Neural cell (in vitro differentiated cells): ENCODE data around the gene MYO7B. TPM values are rescaled to one million over a fixed set of nuclear protein-coding genes. Genes with fewer than 3 reads are reported as not detected.

Experiments
- H2AFZ ChIP-seq: fragments of 200-600, 300-800 bp; sonication (generic), shearing (Covaris generic); 2 replicates; pipeline ENCODE4 v1.6.0; 2014; ENCODE audit warnings: low read depth, mild to moderate bottlenecking, antibody characterized with exemption, low read length, moderate library complexity
- H3F3A ChIP-seq: fragments of 200-600 bp; shearing (Covaris generic); 2 replicates; pipeline ENCODE4 v1.6.1; 2016; ENCODE audit warnings: mild to moderate bottlenecking, moderate library complexity, mixed read lengths, antibody characterized with exemption, low read length; ENCODE audit not compliant: insufficient read depth, poor library complexity, severe bottlenecking
- H3K27ac ChIP-seq: fragments of 200-600, 300-800 bp; sonication (generic), shearing (Covaris generic); 2 replicates; pipeline ENCODE4 v1.5.1; 2014; ENCODE audit warnings: mild to moderate bottlenecking, low read length, moderate library complexity
- H3K27me3 ChIP-seq: fragments of 300-800, 200-600 bp; sonication (generic), shearing (Covaris generic); 2 replicates; pipeline ENCODE4 v1.6.0; 2014; ENCODE audit warnings: mild to moderate bottlenecking, low read depth, low read length, moderate library complexity; ENCODE audit not compliant: insufficient read depth
- H3K36me3 ChIP-seq: fragments of 300-800, 200-600 bp; sonication (generic), shearing (Covaris generic); 2 replicates; pipeline ENCODE4 v1.5.1; 2014; ENCODE audit warnings: mild to moderate bottlenecking, antibody characterized with exemption, low read length, moderate library complexity; ENCODE audit not compliant: insufficient read depth
- H3K4me2 ChIP-seq: fragments of 300-800, 200-600 bp; sonication (generic), shearing (Covaris generic); 2 replicates; pipeline ENCODE4 v1.6.0; 2014; ENCODE audit warnings: mild to moderate bottlenecking, low read length
- H3K4me3 ChIP-seq: fragments of 300-800, 200-600 bp; sonication (generic), shearing (Covaris generic); 2 replicates; pipeline ENCODE4 v1.5.1; 2014; ENCODE audit warnings: mild to moderate bottlenecking, low read length, moderate library complexity
- H3K79me2 ChIP-seq: fragments of 200-600 bp; shearing (Covaris generic); replicated peaks from 2 replicates; pipeline ENCODE4 v1.6.0; 2014; ENCODE audit warnings: mild to moderate bottlenecking, low read length, moderate library complexity; ENCODE audit not compliant: insufficient read depth
- H3K9ac ChIP-seq: fragments of 300-800, 200-600 bp; sonication (generic), shearing (Covaris generic); 2 replicates; pipeline ENCODE4 v1.6.1; 2016; ENCODE audit warnings: mild to moderate bottlenecking, low read length, mixed read lengths
- H3K9me2 ChIP-seq: fragments of 200-600 bp; shearing (Covaris generic); 2 replicates; pipeline ENCODE4 v1.6.1; 2016; ENCODE audit warnings: mild to moderate bottlenecking, low read length, mixed read lengths; ENCODE audit not compliant: insufficient read depth
- H3K9me3 ChIP-seq: fragments of 200-600, 300-800 bp; sonication (generic), shearing (Covaris generic); 2 replicates; pipeline ENCODE4 v1.6.1; 2016; ENCODE audit warnings: mild to moderate bottlenecking, mixed run types, low read length, moderate library complexity, mixed read lengths
- H4K20me1 ChIP-seq: fragments of 200-600 bp; shearing (Covaris generic); 2 replicates; pipeline ENCODE4 v1.6.1; 2016; ENCODE audit warnings: mild to moderate bottlenecking, mixed run types; ENCODE audit not compliant: insufficient read depth
- CTCF ChIP-seq: fragments of 450-650 bp; IDR thresholded peaks from 2 replicates; pipeline ENCODE4 v1.5.1; 2014; ENCODE audit warnings: antibody characterized with exemption, mild to moderate bottlenecking, moderate library complexity; ENCODE audit not compliant: poor library complexity, severe bottlenecking
- EP300 ChIP-seq: fragments of 450-650 bp; conservative IDR thresholded peaks from 2 replicates; pipeline ENCODE4 v1.6.1; 2014; ENCODE audit warnings: antibody characterized with exemption, mild to moderate bottlenecking, moderate library complexity; ENCODE audit not compliant: poor library complexity, severe bottlenecking
- EZH2 ChIP-seq: fragments of 200-600, 300-800 bp; shearing (Covaris generic), sonication (generic); IDR thresholded peaks from 2 replicates; pipeline ENCODE4 v1.6.1; 2014; ENCODE audit warnings: antibody characterized with exemption, low read length, borderline replicate concordance, mild to moderate bottlenecking; ENCODE audit not compliant: insufficient read depth, poor library complexity, severe bottlenecking
- MXI1 ChIP-seq: fragments of 450-650 bp; conservative IDR thresholded peaks from 2 replicates; pipeline ENCODE4 v1.6.1; 2014; ENCODE audit warnings: antibody characterized with exemption, mild to moderate bottlenecking; ENCODE audit not compliant: poor library complexity, severe bottlenecking
- POLR2AphosphoS5 ChIP-seq: IDR thresholded peaks from 2 replicates; pipeline ENCODE4 v1.6.1; 2012
- RAD21 ChIP-seq: fragments of 450-650 bp; conservative IDR thresholded peaks from 2 replicates; pipeline ENCODE4 v1.6.1; 2014; ENCODE audit warnings: antibody characterized with exemption, mild to moderate bottlenecking, moderate library complexity
- REST ChIP-seq: IDR thresholded peaks from 2 replicates; pipeline ENCODE4 v1.6.1; 2012; ENCODE audit warnings: borderline replicate concordance
- SMC3 ChIP-seq: fragments of 450-650 bp; conservative IDR thresholded peaks from 2 replicates; pipeline ENCODE4 v1.6.1; 2014; ENCODE audit warnings: antibody characterized with exemption, mild to moderate bottlenecking, moderate library complexity; ENCODE audit not compliant: poor library complexity
- TAF1 ChIP-seq: IDR thresholded peaks from 2 replicates; pipeline ENCODE4 v1.6.1; 2012; ENCODE audit warnings: low read depth
- polyA plus RNA-seq: library from polyadenylated mRNA; depleted of rRNA; stranded (reverse); fragments of >200 nt; gene quantifications from 2 replicates; pipeline ENCODE4 v1.2.3, GENCODE V29; 2014

Gene MYO7B
- polyA plus RNA-seq, 1 donor from 2014 or later, result 0.16 TPM

DNA sequence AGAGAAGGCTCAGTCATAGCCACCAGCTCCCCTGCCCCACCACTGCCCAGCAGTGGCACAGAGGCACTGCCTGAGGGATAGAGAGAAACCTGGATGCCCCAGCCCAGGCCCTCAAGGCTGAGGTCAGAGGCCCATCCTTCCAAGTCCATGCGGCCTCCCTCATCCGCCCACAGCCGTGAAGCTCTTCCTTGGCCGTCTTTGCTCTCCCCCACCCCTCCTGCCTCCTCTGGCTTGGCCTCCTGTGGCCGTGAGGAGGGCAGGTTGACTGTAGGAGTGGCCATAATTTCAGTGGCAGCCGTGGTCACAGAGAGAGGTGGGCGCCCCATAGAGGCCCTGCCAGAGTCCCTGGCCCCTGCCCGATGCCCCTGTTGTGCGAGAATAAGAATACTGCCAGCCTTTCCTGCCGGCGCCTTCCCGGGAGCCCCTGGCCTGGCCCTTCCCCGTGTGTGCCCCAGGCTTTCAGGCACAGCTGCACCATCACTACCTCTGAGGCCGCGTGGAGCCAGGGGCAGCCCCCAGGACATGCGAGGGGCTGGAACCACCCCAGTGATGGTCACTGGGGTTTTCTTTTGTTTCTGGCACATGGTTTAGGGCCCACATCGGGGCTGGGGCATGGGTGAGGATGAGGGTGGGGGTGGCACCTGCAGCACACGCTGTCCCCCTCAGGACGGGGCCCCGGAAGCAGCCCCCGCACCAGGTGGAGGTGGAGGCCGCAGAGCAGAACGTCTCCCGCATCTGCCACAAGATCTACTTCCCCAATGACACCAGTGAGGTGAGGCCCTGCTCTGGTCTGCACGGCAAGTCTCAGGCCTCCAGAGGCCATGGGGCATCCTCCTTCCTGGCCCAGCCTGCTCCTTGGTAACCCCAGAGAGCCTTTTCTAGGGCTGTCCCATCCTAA, 97.4 kb downstream of the MYO7B start:
- no peaks in the 10 kb centered on the region for H3K9me2 ChIP-seq
- no peak overlapping the region for H3K4me2 ChIP-seq
- H3F3A ChIP-seq, result no peaks in the 10 kb centered on the region
- H3K79me2 ChIP-seq, result no peaks in the 10 kb centered on the region
- no peak overlapping the region for H3K9ac ChIP-seq
- H3K27me3 ChIP-seq, result no peaks in the 10 kb centered on the region
- no peaks in the 10 kb centered on the region for H4K20me1 ChIP-seq
- no peak overlapping the region for H2AFZ ChIP-seq
- H3K4me3 ChIP-seq, result no peak overlapping the region
- H3K36me3 ChIP-seq, result no peaks in the 10 kb centered on the region
- H3K27ac ChIP-seq, result no peak overlapping the region
- H3K9me3 ChIP-seq, result no peaks in the 10 kb centered on the region
- no peak for TF ChIP-seq SMC3

DNA sequence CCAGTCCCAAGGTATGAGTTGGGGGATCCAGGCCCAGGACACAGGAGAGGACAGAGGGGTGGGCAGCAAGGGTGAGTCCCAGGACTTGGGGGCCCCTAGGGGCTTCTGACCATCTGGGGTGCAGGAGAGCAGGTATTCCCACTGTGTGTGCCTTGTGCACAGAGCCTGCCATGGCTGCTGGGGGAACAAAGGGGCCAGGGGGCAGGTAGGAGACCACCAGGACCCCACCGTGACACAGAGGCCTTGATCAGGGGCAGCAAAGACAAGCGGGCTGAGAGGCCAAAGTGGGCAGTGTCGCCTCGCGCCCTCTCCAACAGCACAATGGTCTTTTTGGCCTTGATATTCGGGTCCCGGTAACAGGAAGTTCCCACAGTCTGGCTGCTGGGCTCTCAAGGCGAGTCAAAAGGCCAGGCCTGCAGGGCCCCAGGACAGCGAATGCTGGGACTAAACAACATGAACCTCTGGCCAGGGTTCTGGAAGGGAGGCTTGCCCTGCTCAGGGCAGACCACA, 98.1 kb downstream of the MYO7B start:
- Histone ChIP-seq H3K27ac (no peak overlapping the region), H3K9me3 (no peaks in the 10 kb centered on the region), H3K4me3 (no peak overlapping the region), H3K79me2 (no peaks in the 10 kb centered on the region), H3K4me2 (no peak overlapping the region), H3K27me3 (no peaks in the 10 kb centered on the region), H3F3A (no peaks in the 10 kb centered on the region), H3K36me3 (no peaks in the 10 kb centered on the region), H3K9me2 (no peaks in the 10 kb centered on the region), H4K20me1 (no peaks in the 10 kb centered on the region), H2AFZ (no peak overlapping the region), H3K9ac (no peak overlapping the region)
- TF ChIP-seq MXI1 (no peak), TAF1 (no peak), EP300 (no peak), POLR2AphosphoS5 (no peak), EZH2 (no peak), SMC3 (no peak), CTCF (no peak), REST (no peak), RAD21 (no peak)
